IMR-90 (cell line): Measurements from ENCODE around the gene NIPAL3. TPM values are rescaled to one million over a fixed set of nuclear protein-coding genes. Genes with fewer than 3 reads are reported as not detected.

ENCODE experiments used
- ATAC-seq: fragments of 200-7000 bp; cut with Tn5 transposase; 2 replicates; pipeline ENCODE4 v1.9.1; 2020; ENCODE audit warnings: low read depth, mild to moderate bottlenecking, moderate library complexity
- BruUV-seq: library from RNA; stranded (reverse); fragments of 400-500 nt; replicated peaks from 2 replicates; lab custom pipeline; 2021; lab: Mats Ljungman, UMichigan
- CTCF ChIA-PET: fragments of 300-600 bp; formaldehyde crosslinking; extraction: SDS; loops from one replicate; lab custom pipeline; 2021; ENCODE audit warnings: antibody characterized with exemption; lab: Yijun Ruan, JAX
- POLR2A ChIA-PET: fragments of 300-600 bp; sonication (Branson Sonifier 250); formaldehyde crosslinking; loops from one replicate; lab custom pipeline; 2022; ENCODE audit warnings: antibody characterized with exemption; ENCODE audit not compliant: unreplicated experiment; lab: Charles Lee
- DNase-seq: peaks from one replicate; pipeline ENCODE4 v3.0.0; 2013
- H2AFZ ChIP-seq: replicated peaks from 2 replicates; pipeline ENCODE3; 2013; ENCODE audit warnings: low read length, mild to moderate bottlenecking; ENCODE audit not compliant: poor library complexity
- H2AK5ac ChIP-seq: 2 replicates; pipeline ENCODE4 v1.6.1; 2013; ENCODE audit warnings: low read depth, low read length, inconsistent platforms
- H2AK9ac ChIP-seq: replicated peaks from 2 replicates; pipeline ENCODE3; 2013; ENCODE audit warnings: mild to moderate bottlenecking, low read depth, low read length, moderate library complexity; ENCODE audit not compliant: poor library complexity
- H2BK120ac ChIP-seq: 2 replicates; pipeline ENCODE4 v1.6.1; 2013; ENCODE audit warnings: low read depth, low read length, inconsistent platforms
- H2BK15ac ChIP-seq: 3 replicates; pipeline ENCODE4 v1.6.1; 2013; ENCODE audit warnings: low read depth, low read length, inconsistent platforms
- H2BK20ac ChIP-seq: 2 replicates; pipeline ENCODE4 v1.6.1; 2013; ENCODE audit warnings: low read depth, mild to moderate bottlenecking, inconsistent platforms, low read length, moderate library complexity
- H2BK5ac ChIP-seq: 2 replicates; pipeline ENCODE4 v1.6.1; 2013; ENCODE audit warnings: mild to moderate bottlenecking, low read depth, low read length, inconsistent platforms; ENCODE audit not compliant: poor library complexity, severe bottlenecking
- H3K14ac ChIP-seq: replicated peaks from 2 replicates; pipeline ENCODE4 v1.6.1; 2013; ENCODE audit warnings: low read depth, low read length, inconsistent platforms
- H3K18ac ChIP-seq: 2 replicates; pipeline ENCODE4 v1.6.1; 2013; ENCODE audit warnings: low read depth, low read length, control low read depth
- H3K23ac ChIP-seq: 2 replicates; pipeline ENCODE4 v1.6.1; 2013; ENCODE audit warnings: low read depth, low read length, inconsistent platforms
- H3K27ac ChIP-seq: 2 replicates; pipeline ENCODE4 v1.5.1; 2013; ENCODE audit warnings: mild to moderate bottlenecking, control low read depth, low read length; ENCODE audit not compliant: insufficient read depth
- H3K27me3 ChIP-seq: 2 replicates; pipeline ENCODE4 v1.6.1; 2013; ENCODE audit warnings: low read length; ENCODE audit not compliant: control insufficient read depth, insufficient read depth
- H3K36me3 ChIP-seq: 2 replicates; pipeline ENCODE4 v1.6.1; 2013; ENCODE audit warnings: low read length, mixed read lengths; ENCODE audit not compliant: control insufficient read depth, insufficient read depth
- H3K4ac ChIP-seq: 2 replicates; pipeline ENCODE4 v1.6.1; 2013; ENCODE audit warnings: low read depth, low read length, inconsistent platforms
- H3K4me1 ChIP-seq: 2 replicates; pipeline ENCODE4 v1.6.1; 2013; ENCODE audit warnings: low read length, mixed read lengths; ENCODE audit not compliant: control insufficient read depth, insufficient read depth
- H3K4me2 ChIP-seq: 2 replicates; pipeline ENCODE4 v1.6.1; 2013; ENCODE audit warnings: low read depth, mild to moderate bottlenecking, control low read depth, low read length, moderate library complexity
- H3K4me3 ChIP-seq: 2 replicates; pipeline ENCODE4 v1.5.1; 2013; ENCODE audit warnings: low read depth, mild to moderate bottlenecking, control low read depth, low read length, moderate library complexity; ENCODE audit not compliant: insufficient read depth
- H3K56ac ChIP-seq: 2 replicates; pipeline ENCODE4 v1.6.1; 2013; ENCODE audit warnings: low read length, inconsistent platforms; ENCODE audit not compliant: insufficient read depth; ENCODE audit errors: extremely low read depth
- H3K79me1 ChIP-seq, 2 experiments: 2 replicates each; pipeline ENCODE4 v1.6.1; 2013; ENCODE audit warnings: low read length in 2 of 2, inconsistent platforms in 1 of 2, low read depth in 1 of 2
- H3K9ac ChIP-seq: 2 replicates; pipeline ENCODE4 v1.6.1; 2013; ENCODE audit warnings: low read depth, low read length, control low read depth
- H3K9me1 ChIP-seq: 2 replicates; pipeline ENCODE4 v1.6.1; 2013; ENCODE audit warnings: low read length, inconsistent platforms; ENCODE audit not compliant: insufficient read depth
- H3K9me3 ChIP-seq: 2 replicates; pipeline ENCODE4 v1.6.1; 2013; ENCODE audit warnings: low read length; ENCODE audit not compliant: control insufficient read depth, insufficient read depth
- H4K20me1 ChIP-seq: 2 replicates; pipeline ENCODE4 v1.6.1; 2013; ENCODE audit warnings: low read length, inconsistent platforms; ENCODE audit not compliant: insufficient read depth
- H4K5ac ChIP-seq: 2 replicates; pipeline ENCODE4 v1.6.1; 2013; ENCODE audit warnings: mild to moderate bottlenecking, low read depth, low read length, control low read depth
- H4K8ac ChIP-seq, 2 experiments: 2 replicates each; pipeline ENCODE4 v1.6.1; 2013; ENCODE audit warnings: low read depth in 2 of 2, low read length in 2 of 2, control low read depth in 1 of 2, inconsistent platforms in 1 of 2
- H4K91ac ChIP-seq: 2 replicates; pipeline ENCODE4 v1.6.1; 2013; ENCODE audit warnings: low read depth, low read length, inconsistent platforms; ENCODE audit not compliant: insufficient read depth
- CHD1 ChIP-seq: IDR thresholded peaks from 2 replicates; pipeline ENCODE4 v1.6.1; 2012; ENCODE audit warnings: low read depth, low read length, improper control_type of control experiment
- FOS ChIP-seq: fragments of 150-350 bp; IDR thresholded peaks from 2 replicates; pipeline ENCODE4 v1.6.1; 2016; ENCODE audit warnings: low read depth, low read length
- MXI1 ChIP-seq: IDR thresholded peaks from 2 replicates; pipeline ENCODE4 v1.6.1; 2012; ENCODE audit warnings: low read depth, mild to moderate bottlenecking, low read length, moderate library complexity, borderline replicate concordance
- WGBS, 2 experiments: methylation state at CpG; one replicate each; pipeline versions ENCODE4 v1.1.5 to v1.1.7; 2013; ENCODE audit warnings: missing lambda C conversion rate in 2 of 2; ENCODE audit not compliant: insufficient read length in 1 of 2; ENCODE audit errors: extremely low coverage in 2 of 2; 5-methylcytosine and 5-hydroxymethylcytosine counted together
- dilution Hi-C: fragments of 300-500 bp; cut with HindIII; formaldehyde crosslinking; loops from one replicate; pipeline ENCODE4 v1.14.3; 2018; ENCODE audit warnings: low sequenced_read_pairs; ENCODE audit not compliant: unreplicated experiment
- in situ Hi-C: fragments of 300-500 bp; cut with MboI; formaldehyde crosslinking; loops from 3 replicates; pipeline ENCODE4 v1.14.3; 2019; ENCODE audit warnings: low sequenced_read_pairs, inconsistent platforms, mixed read lengths
- intact Hi-C: fragments of 100-400 bp; cut with micrococcal nuclease; formaldehyde crosslinking; loops from 2 replicates; pipeline ENCODE4 v1.10.0; 2022
- polyA plus RNA-seq, 3 experiments: library from polyadenylated mRNA; depleted of rRNA; stranded (reverse); fragments of >200 nt; gene quantifications; 2 replicates each; pipeline ENCODE4 v1.2.3, GENCODE V29; 2012; ENCODE audit warnings: low replicate concordance in 1 of 3
- total RNA-seq: library from RNA; depleted of rRNA; stranded (reverse); fragments of >200 nt; gene quantifications from 2 replicates; pipeline ENCODE4 v1.2.3, GENCODE V29; 2012

NIPAL3 gene
- total and polyA plus RNA-seq, 2 of the 4 experiments (the other 2 are of a cell fraction) = 55.0 to 123 TPM

GRCh38 chr1:24468685-24469316, 53.2 kb downstream of the NIPAL3 start:
- dilution Hi-C loops (no loop called here), intact Hi-C loops (no loop called here), in situ Hi-C loops (no loop called here)
- Histone ChIP-seq H2AK9ac (no peak overlapping the region), H3K4ac (no peak overlapping the region), H3K79me1 (0 out of 4 replicates have a peak, but pooled peaks cover 0 to 5% of the 10 kb centered on the region in 2 experiments), H3K23ac (no peak overlapping the region), H3K14ac (no peak overlapping the region), H3K4me2 (no peak overlapping the region), H4K8ac (no peak overlapping the region), H3K56ac (no peak overlapping the region), H2BK15ac (no peak overlapping the region), H2BK120ac (no peak overlapping the region), H3K27me3 (no peaks in the 10 kb centered on the region), H3K9me3 (no peaks in the 10 kb centered on the region), H2AK5ac (no peak overlapping the region), H2BK5ac (no peak overlapping the region), H4K91ac (no peak overlapping the region), H4K5ac (no peak overlapping the region), H2BK20ac (no peak overlapping the region), H3K18ac (no peak overlapping the region), H3K4me3 (no peak overlapping the region), H2AFZ (no peak overlapping the region), H3K9me1 (peaks cover 23% of the 10 kb centered on the region), H3K9ac (no peak overlapping the region), H3K27ac (no peak overlapping the region), H4K20me1 (no peaks in the 10 kb centered on the region), H3K4me1 (peaks cover 3% of the 10 kb centered on the region), H3K36me3 (peaks cover 15% of the 10 kb centered on the region; the same call in 1 of the 2 replicates)
- BruUV-seq = no TSS peak
- DNase-seq = peak; percentile 11
- ATAC-seq = no peak
- WGBS, 2 experiments = 96% methylated on average over 4 of the region's 11 CpGs; no CpG with 5 or more reads in 1 of the 2 experiments
- ChIA-PET POLR2A (no interaction called here), CTCF (no interaction called here)
- TF ChIP-seq FOS (no peak), MXI1 (no peak), CHD1 (no peak)
